ENCODE measurements around the gene CTNND2.
"Not testable (repeated sequence)": the region's sequence is repeated elsewhere in the genome, so short reads cannot be mapped to it uniquely, and the experiment has no call there.

Gene CTNND2

GRCh38 chr5:11084111-11084510, 820.1 kb downstream of the CTNND2 start:
- DNase-seq (ENCODE audit: low read depth), result no peak

GRCh38 chr5:11082404-11082945, 821.8 kb downstream of the CTNND2 start:
- DNase-seq (ENCODE audit: low read depth), result no peak

GRCh38 chr5:11076945-11077613, 827.2 kb downstream of the CTNND2 start:
- DNase-seq (ENCODE audit: low read depth), result no peak

- no peak for DNase-seq (ENCODE audit: low read depth)
Observed at GRCh38 chr5:11075035-11075805, 829.0 kb downstream of the CTNND2 start.

GRCh38 chr5:11072568-11072967, 831.7 kb downstream of the CTNND2 start:
- DNase-seq (ENCODE audit: low read depth), result no peak

- DNase-seq (ENCODE audit: low read depth), result no peak
Observed at GRCh38 chr5:11072076-11072475, 832.2 kb downstream of the CTNND2 start.

- no peak for DNase-seq (ENCODE audit: low read depth)
Observed at GRCh38 chr5:11069041-11069440, 835.2 kb downstream of the CTNND2 start.

- not testable (repeated sequence) for DNase-seq (ENCODE audit: low read depth)
Observed at GRCh38 chr5:11065723-11066122, 838.5 kb downstream of the CTNND2 start.

GRCh38 chr5:11064763-11065450, 839.3 kb downstream of the CTNND2 start:
- no peak for DNase-seq (ENCODE audit: low read depth)

- no peak for DNase-seq (ENCODE audit: low read depth)
Observed at GRCh38 chr5:11062397-11062796, 841.8 kb downstream of the CTNND2 start.

GRCh38 chr5:11056560-11056959, 847.7 kb downstream of the CTNND2 start:
- DNase-seq (ENCODE audit: low read depth), result no peak

- no peak for DNase-seq (ENCODE audit: low read depth)
Observed at GRCh38 chr5:11054014-11054413, 850.2 kb downstream of the CTNND2 start.

- no peak for DNase-seq (ENCODE audit: low read depth)
Observed at GRCh38 chr5:11052871-11053270, 851.4 kb downstream of the CTNND2 start.

GRCh38 chr5:11050596-11051304, 853.5 kb downstream of the CTNND2 start:
- no peak for DNase-seq (ENCODE audit: low read depth)

GRCh38 chr5:11048760-11049159, 855.5 kb downstream of the CTNND2 start:
- DNase-seq (ENCODE audit: low read depth), result no peak

- no peak for DNase-seq (ENCODE audit: low read depth)
Observed at GRCh38 chr5:11047625-11048024, 856.6 kb downstream of the CTNND2 start.

- DNase-seq (ENCODE audit: low read depth), result no peak
Observed at GRCh38 chr5:11047030-11047429, 857.2 kb downstream of the CTNND2 start.

- no peak for DNase-seq (ENCODE audit: low read depth)
Observed at GRCh38 chr5:11046160-11046559, 858.1 kb downstream of the CTNND2 start.

GRCh38 chr5:11045411-11045810, 858.8 kb downstream of the CTNND2 start:
- DNase-seq (ENCODE audit: low read depth), result no peak

- DNase-seq (ENCODE audit: low read depth), result no peak
Observed at GRCh38 chr5:11044581-11044980, 859.7 kb downstream of the CTNND2 start.

GRCh38 chr5:11043881-11044280, 860.4 kb downstream of the CTNND2 start:
- DNase-seq (ENCODE audit: low read depth), result no peak

GRCh38 chr5:11040345-11040744, 863.9 kb downstream of the CTNND2 start:
- no peak for DNase-seq (ENCODE audit: low read depth)
